HG02943 (cell line): ENCODE data around the gene ABCG8.

Source experiments
- ATAC-seq: cut with Tn5 transposase; IDR thresholded peaks from one replicate; pipeline ENCODE4 v1.9.1; 2021; ENCODE audit warnings: mild to moderate bottlenecking, low read depth, moderate library complexity; ENCODE audit not compliant: unreplicated experiment

The ABCG8 gene

GRCh38 chr2:43853141-43854081 is 14.6 kb downstream of the ABCG8 start:
- ATAC-seq, result no peak

GRCh38 chr2:43854671-43855070 is 15.9 kb downstream of the ABCG8 start:
- no peak for ATAC-seq

- no peak for ATAC-seq
These were observed 16.5 kb downstream of the ABCG8 start for GRCh38 chr2:43855292-43855691.

- no peak for ATAC-seq
These were observed 33.4 kb downstream of the ABCG8 start for GRCh38 chr2:43872151-43872550.

- no peak for ATAC-seq
These were observed 36.1 kb downstream of the ABCG8 start for GRCh38 chr2:43874776-43875451.

GRCh38 chr2:43877782-43878464 is 39.2 kb downstream of the ABCG8 start:
- ATAC-seq, result no peak

- no peak for ATAC-seq
These were observed 40.5 kb downstream of the ABCG8 start for GRCh38 chr2:43879261-43879660.

- no peak for ATAC-seq
These were observed 41.7 kb downstream of the ABCG8 start for GRCh38 chr2:43880471-43880870.

- no peak for ATAC-seq
These were observed 42.2 kb downstream of the ABCG8 start for GRCh38 chr2:43880952-43881351.

- no peak for ATAC-seq
These were observed 43.5 kb downstream of the ABCG8 start for GRCh38 chr2:43882312-43882711.

GRCh38 chr2:43884689-43885088 is 45.9 kb downstream of the ABCG8 start:
- no peak for ATAC-seq

- no peak for ATAC-seq
These were observed 46.4 kb downstream of the ABCG8 start for GRCh38 chr2:43885132-43885632.

- ATAC-seq, result no peak
These were observed 48.4 kb downstream of the ABCG8 start for GRCh38 chr2:43887176-43887575.

GRCh38 chr2:43889416-43889815 is 50.6 kb downstream of the ABCG8 start:
- ATAC-seq, result no peak

GRCh38 chr2:43890855-43891254 is 52.1 kb downstream of the ABCG8 start:
- ATAC-seq, result no peak

GRCh38 chr2:43894743-43895142 is 56.0 kb downstream of the ABCG8 start:
- no peak for ATAC-seq

GRCh38 chr2:43896906-43897305 is 58.1 kb downstream of the ABCG8 start:
- no peak for ATAC-seq

- no peak for ATAC-seq
These were observed 58.7 kb downstream of the ABCG8 start for GRCh38 chr2:43897492-43897891.

- ATAC-seq, result no peak
These were observed 59.5 kb downstream of the ABCG8 start for GRCh38 chr2:43898134-43898837.

GRCh38 chr2:43898838-43899346 is 60.1 kb downstream of the ABCG8 start:
- no peak for ATAC-seq
